ENCODE measurements around the gene PRPH.

- TF ChIP-seq CTCF (IDR thresholded peaks at IDR 0.05; ENCODE audit: low read length) (no peak), EZH2 (optimal IDR thresholded peaks at IDR 0.05; ENCODE audit: low read depth, low read length) (no peak)
Observed at GRCh38 chr12:49288922-49289555, 5.9 kb upstream of the PRPH start.

Measured in MM.1S (cell line).